NCI-H2171 (cell line): ENCODE results near the gene WARS2.
"Not testable (repeated sequence)": the region's sequence is repeated elsewhere in the genome, so short reads cannot be mapped to it uniquely, and the experiment has no call there.

Experiments
- DNase-seq: peaks from one replicate; lab custom pipeline; 2025; lab: John Stamatoyannopoulos, UW

WARS2 gene

DNA sequence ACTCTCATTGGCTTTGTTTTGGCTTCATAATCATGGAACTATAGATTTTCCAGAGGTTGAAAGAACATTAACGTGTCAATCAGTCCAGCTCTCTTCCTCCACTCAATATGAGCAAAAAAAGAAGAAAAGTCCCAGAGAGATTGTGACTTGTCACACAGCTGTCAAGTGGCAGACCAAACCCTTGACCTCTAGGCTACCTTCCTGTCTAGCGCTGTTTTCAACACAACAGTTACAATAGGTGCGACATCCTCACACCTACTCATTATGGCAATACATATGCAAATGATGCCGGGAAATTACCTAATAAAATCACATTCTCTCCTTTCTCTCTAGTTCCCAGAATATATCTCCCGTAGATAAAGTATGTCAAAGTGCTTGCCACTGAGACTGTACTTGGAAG lies 1.1 kb downstream of the WARS2 start:
- DNase-seq: no peak

DNA sequence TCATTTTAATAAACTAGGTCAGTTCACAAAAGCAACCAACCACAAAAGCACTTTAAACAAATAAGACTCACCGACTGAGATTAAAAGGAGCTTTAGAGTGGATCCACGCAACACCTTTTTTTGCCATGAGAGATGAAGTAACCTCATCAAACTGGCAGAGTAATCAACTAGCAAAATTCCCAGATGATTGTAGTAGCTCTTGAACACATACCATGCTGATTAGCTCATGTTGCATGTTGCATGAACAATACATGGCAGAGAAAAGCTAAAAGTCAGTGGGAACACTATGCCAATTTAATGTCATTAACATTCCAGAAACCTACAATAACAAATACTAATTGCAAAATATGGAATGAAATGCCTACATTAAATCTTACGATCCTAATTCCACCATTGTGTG lies 4.1 kb downstream of the WARS2 start:
- no peak for DNase-seq

GRCh38 chr1:119133987-119134386 lies 6.5 kb downstream of the WARS2 start:
- DNase-seq: no peak

GRCh38 chr1:119132179-119132578 lies 8.3 kb downstream of the WARS2 start:
- DNase-seq: no peak

GRCh38 chr1:119125874-119126273 lies 14.6 kb downstream of the WARS2 start:
- no peak for DNase-seq

- DNase-seq: no peak
These were observed 15.7 kb downstream of the WARS2 start for GRCh38 chr1:119124764-119125163.

DNA sequence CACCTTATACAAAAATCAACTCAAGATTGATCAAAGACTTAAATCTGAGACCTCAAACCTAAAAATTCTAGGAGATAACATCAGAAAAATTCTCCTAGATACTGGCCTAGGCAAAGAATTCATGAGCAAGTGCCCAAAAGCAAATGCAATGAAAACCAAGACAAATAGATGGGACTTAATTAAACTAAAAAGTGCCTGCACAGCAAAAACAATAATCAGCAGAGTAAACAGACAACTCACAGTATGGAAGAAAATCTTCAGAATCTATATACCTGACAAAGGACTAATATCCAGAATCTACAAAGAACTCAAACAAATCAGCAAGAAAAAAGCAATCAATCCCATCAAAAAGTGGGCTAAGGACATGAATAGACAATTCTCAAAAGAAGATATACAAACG lies 18.6 kb downstream of the WARS2 start:
- DNase-seq: not testable (repeated sequence)

GRCh38 chr1:119116725-119117124 lies 23.7 kb downstream of the WARS2 start:
- DNase-seq: no peak

DNA sequence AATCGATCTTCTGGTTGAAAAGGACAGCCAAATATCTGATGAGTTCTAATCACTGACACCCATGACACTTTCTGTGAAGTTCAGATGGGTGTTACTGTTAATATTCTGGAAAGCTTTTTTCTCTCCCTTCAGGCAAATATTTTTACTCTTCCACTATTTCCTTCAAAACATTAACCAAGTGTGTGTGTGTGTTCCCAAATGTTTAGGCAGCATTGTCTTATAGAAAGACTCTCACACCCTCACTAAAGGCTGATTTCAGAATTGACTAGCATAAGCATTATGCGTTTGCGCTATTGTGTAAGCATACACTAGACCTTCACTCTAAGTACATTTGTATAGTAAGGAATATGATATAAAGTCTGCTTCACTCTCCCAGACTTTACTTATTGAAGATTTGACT lies 24.7 kb downstream of the WARS2 start:
- no peak for DNase-seq

DNA sequence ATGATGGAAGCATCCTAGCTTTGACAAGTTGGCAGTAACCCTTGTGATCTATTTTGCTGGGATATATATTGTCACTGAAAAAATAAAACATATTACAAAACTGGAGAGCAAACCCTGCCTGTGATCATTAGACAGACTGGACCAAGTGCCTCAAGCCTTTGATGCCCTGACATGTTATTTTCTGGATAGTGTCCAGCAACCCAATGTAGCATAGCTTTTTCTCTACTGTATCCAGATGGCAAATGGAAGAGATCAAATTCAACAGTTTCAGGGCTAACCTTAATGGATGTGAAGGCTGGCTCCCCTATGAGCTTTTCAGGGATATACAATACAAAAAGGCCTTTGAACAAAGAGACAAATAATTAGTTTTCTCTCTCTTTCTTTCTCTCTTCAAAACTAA lies 25.1 kb downstream of the WARS2 start:
- peak; percentile 78 for DNase-seq

DNA sequence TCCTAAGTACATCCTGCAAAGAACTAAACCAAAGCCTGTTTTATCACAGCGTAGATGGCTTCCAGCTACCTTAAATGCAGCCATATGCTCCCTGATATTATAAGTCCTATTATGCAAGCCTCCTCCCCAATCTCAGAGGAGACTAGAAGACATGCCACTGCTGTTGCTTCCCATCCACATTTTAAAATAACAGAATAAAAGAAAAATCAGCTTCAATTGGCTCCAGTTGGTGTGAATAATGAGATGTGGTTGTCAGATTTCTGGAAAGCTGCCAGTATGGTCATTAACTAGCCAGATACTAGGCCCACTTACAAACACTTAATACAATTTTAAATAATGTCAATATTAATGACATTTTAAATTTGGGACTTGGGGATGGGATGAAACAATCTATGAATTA lies 25.7 kb downstream of the WARS2 start:
- DNase-seq: peak; percentile 66

DNA sequence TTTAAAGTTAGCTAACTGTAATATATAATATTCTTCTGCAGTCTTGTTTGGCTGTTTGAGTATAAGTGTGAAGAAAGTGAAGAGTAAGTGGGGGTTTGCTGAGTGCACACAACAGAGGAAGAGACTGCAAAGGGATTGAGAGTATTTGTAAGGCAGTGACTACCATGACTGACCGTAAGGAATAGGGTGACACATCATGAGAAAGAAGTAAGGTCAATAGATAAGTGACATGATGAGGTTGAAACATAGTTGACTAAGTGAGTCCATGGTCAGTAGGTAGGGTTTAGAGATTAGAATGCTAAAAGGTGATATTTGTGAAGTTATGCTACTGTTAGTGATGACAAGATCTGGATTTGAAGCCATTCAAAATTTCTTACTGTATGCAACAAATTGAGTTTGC lies 27.7 kb downstream of the WARS2 start:
- no peak for DNase-seq

- DNase-seq: no peak
These were observed 28.2 kb downstream of the WARS2 start for GRCh38 chr1:119112244-119112643.

DNA sequence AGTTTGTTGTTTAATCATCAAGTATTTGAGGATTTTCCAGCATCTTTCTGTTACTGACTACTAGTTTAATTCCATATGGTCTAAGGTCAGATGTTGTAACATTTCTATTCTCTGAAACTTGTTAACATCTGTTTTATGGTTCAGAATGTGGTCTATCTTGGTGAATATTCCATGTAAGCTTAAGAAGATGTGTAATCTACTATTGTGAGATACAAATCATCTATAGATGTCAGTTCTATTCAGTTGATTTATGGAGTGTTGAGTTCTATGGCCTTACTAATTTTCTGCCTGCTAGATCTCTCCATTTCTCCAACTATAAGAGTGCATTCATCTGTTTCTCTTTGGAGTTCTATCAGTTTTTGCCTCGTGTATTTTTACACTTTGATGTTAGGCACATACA lies 31.5 kb downstream of the WARS2 start:
- DNase-seq: no peak

DNA sequence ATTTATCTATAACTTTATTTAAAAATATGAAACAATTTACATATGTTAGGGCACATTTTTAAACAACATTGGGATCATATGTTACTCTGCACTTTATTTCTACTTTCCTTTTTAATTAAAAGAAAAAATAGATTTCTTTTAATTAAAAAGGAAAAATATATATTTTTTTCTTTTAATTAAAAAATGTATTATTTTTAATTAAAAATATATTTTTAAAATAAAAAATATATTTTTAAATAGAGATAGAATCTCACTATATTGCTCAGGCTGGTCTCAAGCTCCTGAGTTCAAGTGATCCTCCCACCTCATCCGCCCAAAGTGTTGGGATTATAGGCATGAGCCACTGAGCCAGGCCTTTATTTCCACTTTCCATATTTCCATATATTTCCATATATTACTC lies 36.7 kb downstream of the WARS2 start:
- no peak for DNase-seq

DNA sequence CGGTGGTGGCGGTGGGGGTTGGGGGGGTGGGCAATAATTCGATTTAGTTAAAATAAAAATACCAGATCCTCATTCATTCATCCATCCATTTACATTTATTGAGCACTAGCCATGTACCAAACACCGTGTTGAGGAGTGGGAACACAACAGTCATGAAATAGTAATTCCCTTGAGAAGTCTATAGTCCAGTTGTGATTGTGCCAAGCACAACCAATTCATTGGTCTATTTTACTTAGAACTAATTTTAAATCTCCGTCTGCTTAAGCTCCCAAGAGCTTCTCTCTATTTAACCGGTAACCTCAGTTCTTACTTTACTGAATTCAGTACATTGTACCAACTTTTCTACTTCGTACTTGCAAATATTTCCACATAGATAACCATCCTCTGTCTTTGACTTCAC lies 38.4 kb downstream of the WARS2 start:
- no peak for DNase-seq

DNA sequence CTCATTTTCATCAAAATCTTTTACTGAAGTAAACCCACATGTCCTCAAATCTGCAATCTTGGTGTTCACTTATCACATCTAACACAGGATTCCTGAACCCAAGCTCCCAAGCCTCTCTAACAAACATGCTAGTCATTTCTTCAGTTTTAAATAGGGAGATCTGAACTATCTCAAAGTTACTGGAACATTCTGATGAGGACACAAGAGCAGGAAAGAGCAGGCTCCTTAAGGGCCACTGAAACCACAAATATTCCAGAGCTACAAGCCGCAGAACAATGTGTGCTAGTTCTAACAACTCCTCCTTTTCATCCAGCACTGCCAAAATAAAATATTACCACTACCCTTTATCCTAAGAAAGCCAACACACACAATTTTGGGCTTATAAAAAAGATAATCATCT lies 38.9 kb downstream of the WARS2 start:
- no peak for DNase-seq

GRCh38 chr1:119099775-119100174 lies 40.7 kb downstream of the WARS2 start:
- DNase-seq: no peak

DNA sequence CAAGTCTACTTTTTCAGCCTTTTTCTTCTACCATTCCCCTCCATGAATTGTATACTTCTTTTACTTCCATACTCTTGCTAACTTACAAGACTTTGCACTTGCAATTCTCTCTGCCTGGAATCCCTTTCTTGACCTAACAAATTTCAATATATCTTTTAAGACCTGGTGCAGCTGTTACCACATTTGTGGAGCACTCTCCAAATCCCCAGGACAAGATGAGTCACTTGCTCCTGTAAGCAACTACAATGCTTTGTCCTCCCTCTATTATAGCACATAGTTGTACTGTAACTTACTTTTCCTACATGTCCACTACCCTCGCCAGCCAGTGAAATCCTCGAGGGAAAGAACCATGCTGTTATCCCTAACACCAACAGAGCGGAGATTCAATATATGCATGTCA lies 43.1 kb downstream of the WARS2 start:
- DNase-seq: no peak

GRCh38 chr1:119093721-119094120 lies 46.7 kb downstream of the WARS2 start:
- no peak for DNase-seq

GRCh38 chr1:119091618-119092017 lies 48.8 kb downstream of the WARS2 start:
- DNase-seq: no peak

DNA sequence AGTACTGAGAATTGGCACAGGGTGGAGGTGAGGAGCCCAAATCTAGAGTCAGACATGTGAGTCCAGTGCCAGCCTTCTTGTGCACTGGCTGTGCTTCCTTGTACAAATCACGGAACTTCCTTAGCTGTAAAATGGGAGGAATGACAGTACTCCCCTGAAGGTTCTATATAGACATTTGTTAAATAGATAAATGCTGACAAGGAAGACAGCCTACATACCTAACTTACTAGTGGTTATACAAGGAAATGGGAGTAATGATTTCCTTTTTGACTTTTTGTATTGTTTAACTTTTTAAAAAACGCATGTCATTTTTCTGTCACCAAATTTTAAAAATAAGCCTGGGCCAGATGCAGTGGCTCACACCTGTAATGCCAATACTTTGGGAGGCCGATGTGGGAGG lies 50.2 kb downstream of the WARS2 start:
- no peak for DNase-seq

GRCh38 chr1:119086830-119087229 lies 53.6 kb downstream of the WARS2 start:
- no peak for DNase-seq

GRCh38 chr1:119084798-119085197 lies 55.7 kb downstream of the WARS2 start:
- no peak for DNase-seq

DNA sequence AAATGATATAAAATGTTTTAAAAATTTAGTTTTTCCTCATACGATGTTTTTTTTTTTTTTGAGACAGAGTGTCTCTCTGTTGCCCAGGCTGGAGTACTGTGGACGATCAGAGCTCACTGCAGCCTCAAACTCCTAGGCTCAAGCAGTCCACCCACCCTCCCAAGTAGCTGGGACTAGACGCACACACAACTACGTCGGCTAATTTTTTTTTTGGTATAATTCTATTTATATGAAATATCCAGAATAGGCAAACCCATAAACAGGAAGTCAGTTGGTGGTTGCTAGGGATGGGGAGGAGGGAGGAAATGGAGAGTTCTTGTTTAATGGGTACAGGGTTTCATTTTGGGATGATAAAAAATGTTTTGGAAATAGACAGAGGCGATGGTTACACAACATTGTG lies 56.5 kb downstream of the WARS2 start:
- DNase-seq: no peak
